Peyer's patch (tissue), 4 donors: Measurements from ENCODE around the gene BCAS3.

Experiments
- CTCF ChIP-seq, 6 experiments: fragments of 450-650 bp in 4 of 6; fragments of 200-600 bp in 2 of 6; sonication (generic) in 1 of 6; IDR thresholded peaks; one replicate each; pipeline ENCODE4 v1.5.1; 2017 to 2019; ENCODE audit warnings: antibody characterized with exemption in 6 of 6, mild to moderate bottlenecking in 3 of 6, moderate library complexity in 1 of 6
- POLR2A ChIP-seq, 2 donors: fragments of 450-650 bp; IDR thresholded peaks; one replicate each; pipeline ENCODE4 v1.5.1; 2017; ENCODE audit warnings: antibody characterized with exemption in 2 of 2, mild to moderate bottlenecking in 2 of 2, moderate library complexity in 2 of 2

GRCh38 chr17:61217878-61218437, 540.3 kb downstream of the BCAS3 start:
- no peak for TF ChIP-seq CTCF (IDR thresholded peaks at IDR 0.05)
- TF ChIP-seq POLR2A (IDR thresholded peaks at IDR 0.05): no peak
